HEK293T (cell line): ENCODE results near the gene TMPRSS4.

Experiments
- BHLHE40 ChIP-seq: fragments of 450-650 bp; IDR thresholded peaks from 2 replicates; pipeline ENCODE4 v1.6.1; 2016; ENCODE audit warnings: mild to moderate bottlenecking, moderate library complexity, borderline replicate concordance
- FOXA1 ChIP-seq: fragments of 450-650 bp; IDR thresholded peaks from 2 replicates; pipeline ENCODE4 v1.6.1; 2016; ENCODE audit warnings: mild to moderate bottlenecking
- FOXK2 ChIP-seq: fragments of 450-650 bp; IDR thresholded peaks from 2 replicates; pipeline ENCODE4 v1.6.1; 2016; ENCODE audit warnings: mild to moderate bottlenecking
- FOXM1 ChIP-seq: fragments of 450-650 bp; IDR thresholded peaks from 2 replicates; pipeline ENCODE4 v1.6.1; 2017; ENCODE audit warnings: mild to moderate bottlenecking, borderline replicate concordance
- HDGF ChIP-seq: fragments of 450-650 bp; IDR thresholded peaks from 2 replicates; pipeline ENCODE4 v1.6.1; 2017; ENCODE audit warnings: antibody characterized with exemption, borderline replicate concordance
- LEF1 ChIP-seq: fragments of 450-650 bp; IDR thresholded peaks from 2 replicates; pipeline ENCODE4 v1.6.1; 2017; ENCODE audit warnings: mild to moderate bottlenecking, borderline replicate concordance
- SP1 ChIP-seq: fragments of 450-650 bp; IDR thresholded peaks from 2 replicates; pipeline ENCODE4 v1.6.1; 2017
- ZNF384 ChIP-seq: fragments of 450-650 bp; IDR thresholded peaks from 2 replicates; pipeline ENCODE4 v1.6.1; 2016

GRCh38 chr11:118147502-118147901, 70.6 kb downstream of the TMPRSS4 start:
- no peak for TF ChIP-seq SP1
- no peak for TF ChIP-seq LEF1
- TF ChIP-seq ZNF384: no peak
- no peak for TF ChIP-seq BHLHE40
- no peak for TF ChIP-seq FOXA1
- no peak for TF ChIP-seq FOXM1
- TF ChIP-seq FOXK2: no peak
- no peak for TF ChIP-seq HDGF
